ENCODE measurements around the gene MRPS31. TPM values are rescaled to one million over a fixed set of nuclear protein-coding genes. Genes with fewer than 3 reads are reported as not detected.

The MRPS31 gene
- total RNA-seq, 1 experiment from 2014 or later, result 22.8 TPM

DNA sequence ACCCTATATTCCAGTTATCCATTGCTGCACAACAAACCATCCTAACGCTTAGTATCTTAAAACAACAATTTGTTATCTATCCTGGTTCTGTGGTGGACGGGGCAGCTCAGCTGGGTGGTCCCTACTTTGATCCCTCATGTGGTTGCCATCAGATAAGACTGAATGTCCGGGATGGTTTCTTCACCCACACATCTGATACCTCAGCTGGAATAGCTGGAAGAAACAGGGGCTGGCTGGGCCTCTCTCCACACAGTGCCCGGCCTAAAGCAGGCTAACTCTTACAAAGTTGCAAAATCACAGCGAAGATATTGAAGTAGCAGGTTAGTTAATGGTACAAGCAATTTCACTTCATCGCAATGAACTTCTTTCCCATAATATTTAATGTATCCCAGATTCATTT lies 3.7 kb upstream of the MRPS31 start:
- DNase-seq (ENCODE audit: low read depth, low spot score) (no peak), ATAC-seq (no peak)
- no peaks in the 10 kb centered on the region for H3K36me3 ChIP-seq (ENCODE audit: control insufficient read depth in 1 of 2, insufficient read depth in 2 of 2, low read length in 2 of 2)
- no peaks in the 10 kb centered on the region for H3K9me2 ChIP-seq (ENCODE audit: insufficient read depth)
- H3K4me2 ChIP-seq (ENCODE audit: low read length), result no peak overlapping the region
- no TSS peak for BruUV-seq (replicated peaks)
- no peak overlapping the region for H3K9ac ChIP-seq (ENCODE audit: low read length)
- H3K27me3 ChIP-seq (ENCODE audit: insufficient read depth, low read length), result no peaks in the 10 kb centered on the region
- ChIA-PET RAD21 (ENCODE audit: low non-redundant PET in 1 of 2, low total read pairs in 2 of 2, uncharacterized antibody in 2 of 2, unreplicated experiment in 2 of 2) (no interaction called here), POLR2A (no interaction called here), CTCF (no interaction called here)
- H3K4me1 ChIP-seq (ENCODE audit: control insufficient read depth in 1 of 2, insufficient read depth in 2 of 2, low read length in 2 of 2), result peaks cover 4 to 25% of the 10 kb centered on the region in 2 experiments; a peak in 3 of 4 replicates
- H3K4me3 ChIP-seq (replicated peaks in 1 of 2; ENCODE audit: low read depth in 1 of 2, low read length in 2 of 2), result no peak overlapping the region
- no peaks in the 10 kb centered on the region for H3K9me3 ChIP-seq (ENCODE audit: control insufficient read depth in 1 of 2, insufficient read depth in 1 of 2, low read depth in 1 of 2, low read length in 2 of 2)
- no peak overlapping the region for H2AFZ ChIP-seq (ENCODE audit: low read depth, low read length, poor library complexity, severe bottlenecking)
- H3K27ac ChIP-seq (ENCODE audit: low read depth, low read length), result no peak overlapping the region
- no peaks in the 10 kb centered on the region for H4K20me1 ChIP-seq (ENCODE audit: insufficient read depth)
- peaks cover 13% of the 10 kb centered on the region for H3K79me2 ChIP-seq (ENCODE audit: insufficient read depth, low read length)
- no peak for TF ChIP-seq JUND (IDR thresholded peaks at IDR 0.05)
- TF ChIP-seq YY1 (IDR thresholded peaks at IDR 0.05; ENCODE audit: extremely low read depth, insufficient replicate concordance, low read depth, low read length), result no peak
- TF ChIP-seq ZNF274 (IDR thresholded peaks at IDR 0.05; ENCODE audit: low read depth, low read length), result no peak
- TF ChIP-seq SIN3A (IDR thresholded peaks at IDR 0.05; ENCODE audit: low read depth), result no peak
- no peak for TF ChIP-seq EZH2phosphoT487 (IDR thresholded peaks at IDR 0.05; ENCODE audit: borderline replicate concordance)
- no peak for TF ChIP-seq FOSL1 (IDR thresholded peaks at IDR 0.05; ENCODE audit: low read depth)
- TF ChIP-seq REST (IDR thresholded peaks at IDR 0.05; ENCODE audit: low read depth), result no peak
- TF ChIP-seq, protein P1, sequence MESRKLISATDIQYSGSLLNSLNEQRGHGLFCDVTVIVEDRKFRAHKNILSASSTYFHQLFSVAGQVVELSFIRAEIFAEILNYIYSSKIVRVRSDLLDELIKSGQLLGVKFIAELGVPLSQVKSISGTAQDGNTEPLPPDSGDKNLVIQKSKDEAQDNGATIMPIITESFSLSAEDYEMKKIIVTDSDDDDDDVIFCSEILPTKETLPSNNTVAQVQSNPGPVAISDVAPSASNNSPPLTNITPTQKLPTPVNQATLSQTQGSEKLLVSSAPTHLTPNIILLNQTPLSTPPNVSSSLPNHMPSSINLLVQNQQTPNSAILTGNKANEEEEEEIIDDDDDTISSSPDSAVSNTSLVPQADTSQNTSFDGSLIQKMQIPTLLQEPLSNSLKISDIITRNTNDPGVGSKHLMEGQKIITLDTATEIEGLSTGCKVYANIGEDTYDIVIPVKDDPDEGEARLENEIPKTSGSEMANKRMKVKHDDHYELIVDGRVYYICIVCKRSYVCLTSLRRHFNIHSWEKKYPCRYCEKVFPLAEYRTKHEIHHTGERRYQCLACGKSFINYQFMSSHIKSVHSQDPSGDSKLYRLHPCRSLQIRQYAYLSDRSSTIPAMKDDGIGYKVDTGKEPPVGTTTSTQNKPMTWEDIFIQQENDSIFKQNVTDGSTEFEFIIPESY (IDR thresholded peaks at IDR 0.05; ENCODE audit: extremely low read depth, insufficient replicate concordance, low read length), result no peak
- TF ChIP-seq RAD21 (IDR thresholded peaks at IDR 0.05; ENCODE audit: low read depth), result no peak
- no peak for TF ChIP-seq ELF1 (IDR thresholded peaks at IDR 0.05; ENCODE audit: borderline replicate concordance, low read depth)
- no peak for TF ChIP-seq POLR2A (IDR thresholded peaks at IDR 0.05; ENCODE audit: borderline replicate concordance, extremely low read depth, insufficient read depth, insufficient read length)
- TF ChIP-seq, protein P2, sequence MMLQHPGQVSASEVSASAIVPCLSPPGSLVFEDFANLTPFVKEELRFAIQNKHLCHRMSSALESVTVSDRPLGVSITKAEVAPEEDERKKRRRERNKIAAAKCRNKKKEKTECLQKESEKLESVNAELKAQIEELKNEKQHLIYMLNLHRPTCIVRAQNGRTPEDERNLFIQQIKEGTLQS (IDR thresholded peaks at IDR 0.05), result no peak
- TF ChIP-seq, protein P3, sequence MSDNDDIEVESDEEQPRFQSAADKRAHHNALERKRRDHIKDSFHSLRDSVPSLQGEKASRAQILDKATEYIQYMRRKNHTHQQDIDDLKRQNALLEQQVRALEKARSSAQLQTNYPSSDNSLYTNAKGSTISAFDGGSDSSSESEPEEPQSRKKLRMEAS (IDR thresholded peaks at IDR 0.05), result no peak
- intact Hi-C loops (cut with micrococcal nuclease), result loop anchor here (5.0 to 10.0 kb wide), 3 partner anchors 220 to 1087 kb away; no protein-coding TSS in a partner anchor
